ENCODE measurements around the gene DNAJB13.

DNAJB13 gene

GRCh38 chr11:74018331-74019005 lies 67.6 kb downstream of the DNAJB13 start:
- DNase-seq = peak; percentile 97

- DNase-seq = peak; percentile 47
Observed at GRCh38 chr11:74019104-74019738, 68.4 kb downstream of the DNAJB13 start.

GRCh38 chr11:74019860-74020259 lies 69.0 kb downstream of the DNAJB13 start:
- DNase-seq = no peak

Measured in MV-4-11 (cell line).